ENCODE results near the gene DGAT2. TPM values are rescaled to one million over a fixed set of nuclear protein-coding genes. Genes with fewer than 3 reads are reported as not detected.
"Not testable (repeated sequence)": the region's sequence is repeated elsewhere in the genome, so short reads cannot be mapped to it uniquely, and the experiment has no call there.

Gene DGAT2
- total RNA-seq, 1 donor from 2014 or later = 26.2 TPM

- Histone ChIP-seq H3K4me3 (no peak overlapping the region), H3K9me3 (no peaks in the 10 kb centered on the region), H3K4me1 (peaks cover 2 to 3% of the 10 kb centered on the region in 2 donors), H3K27me3 (no peaks in the 10 kb centered on the region), H3K36me3 (no peaks in the 10 kb centered on the region), H3K27ac (peak overlapping the region in 1 of 2 donors; percentile 53)
- TF ChIP-seq CTCF (IDR thresholded peaks at IDR 0.05) = no peak
- intact Hi-C loops (cut with DNase I) = no loop called here
- peak in 1 of 2 donors; percentile 56 for DNase-seq (ENCODE audit: low spot score in 2 of 2)
These were observed 33.9 kb upstream of the DGAT2 start for GRCh38 chr11:75734491-75735180.

DNA sequence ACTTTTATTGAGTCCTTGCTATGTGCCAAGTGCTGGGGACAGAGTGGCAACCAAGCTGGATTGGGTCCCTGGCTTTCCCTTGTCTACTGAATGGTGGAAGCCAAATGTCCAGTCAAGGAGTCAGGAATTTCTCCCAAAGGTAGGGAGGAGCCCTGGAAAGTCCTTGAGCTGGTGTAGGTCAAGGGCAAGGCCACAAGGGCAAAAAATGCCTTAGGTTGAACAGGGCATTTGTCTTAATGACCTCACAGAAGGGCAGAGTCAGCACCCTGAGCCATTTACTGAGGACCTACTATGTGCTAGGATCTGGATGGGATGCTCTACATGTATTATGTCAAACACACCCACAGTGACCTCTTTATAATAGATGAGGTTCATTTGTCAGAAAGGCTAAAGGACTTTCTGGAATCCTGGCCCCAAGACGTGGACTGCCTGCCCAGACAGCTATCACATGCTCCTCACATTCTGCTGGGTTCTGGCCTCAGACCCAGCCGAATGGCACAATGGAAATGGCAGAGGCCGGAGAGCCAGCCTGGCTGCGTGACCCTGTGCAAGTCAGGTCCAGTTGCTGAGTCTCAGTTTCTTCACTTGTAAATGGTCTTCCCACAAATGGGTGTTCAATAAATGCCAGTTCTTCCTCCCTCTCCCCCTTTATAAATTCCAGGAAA, 33.3 kb upstream of the DGAT2 start:
- Histone ChIP-seq H3K36me3 (no peaks in the 10 kb centered on the region), H3K4me3 (no peak overlapping the region), H3K27ac (no peak overlapping the region), H3K4me1 (peaks cover 2 to 3% of the 10 kb centered on the region in 2 donors), H3K27me3 (no peaks in the 10 kb centered on the region), H3K9me3 (no peaks in the 10 kb centered on the region)
- intact Hi-C loops (cut with DNase I) = no loop called here
- TF ChIP-seq CTCF (IDR thresholded peaks at IDR 0.05) = no peak
- DNase-seq (ENCODE audit: low spot score in 2 of 2) = no peak

- no peak for TF ChIP-seq CTCF (IDR thresholded peaks at IDR 0.05)
- Histone ChIP-seq H3K4me3 (no peak overlapping the region), H3K4me1 (peaks cover 2 to 3% of the 10 kb centered on the region in 2 donors), H3K9me3 (no peaks in the 10 kb centered on the region), H3K27me3 (no peaks in the 10 kb centered on the region), H3K27ac (no peak overlapping the region), H3K36me3 (no peaks in the 10 kb centered on the region)
- intact Hi-C loops (cut with DNase I) = no loop called here
- DNase-seq (ENCODE audit: low spot score in 2 of 2) = no peak
These were observed 31.3 kb upstream of the DGAT2 start for GRCh38 chr11:75737314-75737713.

DNA sequence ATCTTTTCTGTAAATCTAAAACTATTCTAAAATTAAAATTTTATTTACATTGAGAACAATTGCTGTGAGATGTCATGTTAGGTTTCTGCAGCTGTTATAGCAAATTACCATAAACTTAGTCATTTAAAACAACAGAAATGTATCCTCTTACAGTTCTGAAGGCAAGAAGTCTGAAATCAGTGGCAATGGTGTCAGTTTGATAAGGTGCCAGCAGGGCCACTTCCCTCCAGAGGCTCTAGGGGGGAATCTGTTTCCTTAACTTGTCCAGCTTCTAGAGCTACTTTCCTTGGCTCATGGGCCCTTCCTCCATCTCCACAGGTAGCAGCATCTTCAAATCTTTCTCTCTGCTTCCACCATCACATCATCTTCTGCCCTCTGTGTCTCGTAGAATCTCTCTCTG, 27.9 kb upstream of the DGAT2 start:
- no peak for DNase-seq (ENCODE audit: low spot score in 2 of 2)
- H3K36me3 ChIP-seq = no peaks in the 10 kb centered on the region
- H3K27ac ChIP-seq = no peak overlapping the region
- no peaks in the 10 kb centered on the region for H3K27me3 ChIP-seq
- intact Hi-C loops (cut with DNase I) = no loop called here
- H3K9me3 ChIP-seq = no peaks in the 10 kb centered on the region
- no peak for TF ChIP-seq CTCF (IDR thresholded peaks at IDR 0.05)
- H3K4me1 ChIP-seq = no peaks in the 10 kb centered on the region
- H3K4me3 ChIP-seq = no peak overlapping the region

GRCh38 chr11:75743159-75743558, 25.4 kb upstream of the DGAT2 start:
- H3K27me3 ChIP-seq; intact Hi-C loops (cut with DNase I); DNase-seq (ENCODE audit: low spot score in 2 of 2); H3K4me3 ChIP-seq; H3K9me3 ChIP-seq; H3K4me1 ChIP-seq; H3K36me3 ChIP-seq; H3K27ac ChIP-seq: not testable (repeated sequence)

DNA sequence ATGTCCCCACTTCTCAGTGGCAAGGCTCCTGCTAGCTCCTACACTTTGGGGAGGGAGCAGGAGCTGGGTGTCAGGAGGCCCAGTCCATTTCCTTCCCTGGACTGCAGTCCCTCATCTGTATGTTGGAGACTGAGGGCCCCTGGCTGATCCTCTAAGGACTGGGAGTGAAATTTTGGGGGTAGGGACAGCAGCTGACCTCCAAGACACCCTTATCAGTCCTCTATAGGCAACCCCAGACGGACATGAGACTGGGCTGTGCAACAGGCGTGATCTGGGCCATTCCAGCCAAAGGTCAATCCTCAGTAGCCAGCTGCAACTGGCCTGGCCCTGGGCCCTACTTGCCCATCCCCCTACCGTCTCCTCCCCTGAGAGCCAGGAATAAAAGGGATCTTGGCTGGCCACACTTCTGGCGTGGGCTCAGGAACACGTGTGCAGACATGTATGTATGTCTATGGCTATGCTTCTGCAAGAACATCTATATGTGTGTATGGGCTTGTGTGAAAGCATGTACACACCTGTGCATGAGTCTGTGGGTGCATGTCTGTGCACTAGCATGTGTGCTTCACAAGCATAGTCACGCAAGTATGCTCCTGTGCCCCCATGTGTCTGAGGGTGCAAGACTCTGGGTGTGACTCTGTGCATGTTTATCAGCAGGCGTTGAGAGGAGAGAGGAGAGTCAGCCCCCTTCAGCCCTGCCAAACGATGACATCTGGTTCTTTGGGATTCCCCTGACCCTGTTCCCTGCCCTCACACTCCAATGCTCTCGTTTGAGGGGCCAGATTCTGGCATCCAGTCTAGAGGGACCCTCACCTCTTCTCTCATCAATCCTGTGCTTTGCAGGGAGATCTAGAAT, 24.6 kb upstream of the DGAT2 start:
- H3K27me3 ChIP-seq = no peaks in the 10 kb centered on the region
- no peaks in the 10 kb centered on the region for H3K36me3 ChIP-seq
- no peaks in the 10 kb centered on the region for H3K9me3 ChIP-seq

More for the DNA sequence above, 24.6 kb upstream of the DGAT2 start:
- no peak overlapping the region for H3K27ac ChIP-seq
- TF ChIP-seq CTCF (IDR thresholded peaks at IDR 0.05) = no peak
- peak in 1 of 2 donors; percentile 47 for DNase-seq (ENCODE audit: low spot score in 2 of 2)
- no peaks in the 10 kb centered on the region for H3K4me1 ChIP-seq
- intact Hi-C loops (cut with DNase I) = no loop called here
- no peak overlapping the region for H3K4me3 ChIP-seq
